ENCODE results near the gene HNRNPD. TPM values are rescaled to one million over a fixed set of nuclear protein-coding genes. Genes with fewer than 3 reads are reported as not detected.
"Not testable (repeated sequence)": the region's sequence is repeated elsewhere in the genome, so short reads cannot be mapped to it uniquely, and the experiment has no call there.

Gene HNRNPD
- total and polyA plus RNA-seq, 4 experiments from 2014 or later, result 158 to 268 (median 241) TPM

GRCh38 chr4:82376109-82376508 is 2.3 kb upstream of the HNRNPD start:
- H3K4me1 ChIP-seq (ENCODE audit: insufficient read depth, low read length), result peaks cover 32% of the 10 kb centered on the region
- no peak for DNase-seq
- no peaks in the 10 kb centered on the region for H3K9me3 ChIP-seq (ENCODE audit: control insufficient read depth in 1 of 2, low read length in 2 of 2)
- Mint-ChIP-seq H3K27me3 (peaks cover 0 to 2% of the 10 kb centered on the region in 2 donors), H3K9me3 (peaks cover 0 to 5% (median 0%) of the 10 kb centered on the region in 8 donors), H3K4me3 (peak overlapping the region; percentile 7 to 100 (median 97)), H3K4me1 (peaks cover 19 to 46% (median 31%) of the 10 kb centered on the region in 4 donors), H3K36me3 (peaks cover 15 to 32% of the 10 kb centered on the region in 2 donors), H3K27ac (peak overlapping the region in 5 of 7 donors; percentile 24 to 99 (median 34))
- H3K4me3 ChIP-seq (ENCODE audit: low read length in 2 of 2), result no peak overlapping the region
- H3K27ac ChIP-seq (ENCODE audit: low read depth, low read length), result no peak overlapping the region
- CTCF ChIA-PET (ENCODE audit: partially characterized antibody), result interaction anchor here (1.0 to 1.2 kb wide), 3 partner anchors 15 to 91 kb away, joined by 3 read pairs; no protein-coding TSS in a partner anchor
- no peaks in the 10 kb centered on the region for H3K27me3 ChIP-seq (ENCODE audit: insufficient read depth, low read length)
- intact Hi-C loops (cut with micrococcal nuclease), result no loop called here
- H3K36me3 ChIP-seq (ENCODE audit: insufficient read depth, low read length), result no peaks in the 10 kb centered on the region
- POLR2A ChIA-PET (ENCODE audit: partially characterized antibody), result interaction anchor here (4.1 kb wide), 1 partner anchor 52 kb away, joined by 122 read pairs; the partner anchor contains the start of gene HNRNPDL

DNA sequence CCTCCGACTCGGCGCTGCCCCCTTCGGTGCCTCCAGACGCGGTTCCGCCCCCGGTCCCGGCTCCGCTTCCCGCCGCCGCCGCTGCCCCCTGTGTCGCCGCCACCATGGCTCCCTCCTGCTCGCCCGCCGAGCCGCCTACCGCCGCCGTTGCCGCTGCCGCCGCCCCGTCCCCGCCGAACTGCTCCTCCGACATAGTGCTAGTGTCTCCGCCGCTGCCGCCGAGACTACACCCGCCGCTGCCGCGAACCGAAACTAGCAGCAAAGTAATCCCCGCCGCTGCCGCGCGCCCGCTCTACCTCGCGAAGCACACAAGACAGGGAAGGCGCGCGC is 340 bp downstream of the HNRNPD start:
- ChIA-PET POLR2A (ENCODE audit: partially characterized antibody) (interaction anchor here (0.7 to 4.1 kb wide), 21 partner anchors 8 to 1112 kb away, joined by 3 to 122 read pairs (median 8); partner anchors contain the start of genes ABRAXAS1, COPS4, HELQ and HNRNPDL), CTCF (ENCODE audit: partially characterized antibody) (interaction anchor here (1.2 to 3.9 kb wide), 2 partner anchors 55 kb away, joined by 14 to 27 read pairs; partner anchors contain the start of gene HNRNPDL)
- H3K36me3 Mint-ChIP-seq, result peaks cover 30 to 49% of the 10 kb centered on the region in 2 donors
- Histone ChIP-seq H3K4me1 (ENCODE audit: insufficient read depth, low read length) (peaks cover 58% of the 10 kb centered on the region), H3K9me3 (ENCODE audit: control insufficient read depth in 1 of 2, low read length in 2 of 2) (no peaks in the 10 kb centered on the region), H3K27ac (ENCODE audit: low read depth, low read length) (peak overlapping the region; percentile 98), H3K27me3 (ENCODE audit: insufficient read depth, low read length) (no peaks in the 10 kb centered on the region), H3K36me3 (ENCODE audit: insufficient read depth, low read length) (no peaks in the 10 kb centered on the region), H3K4me3 (ENCODE audit: low read length in 2 of 2) (peak overlapping the region; percentile 95 to 96)
- intact Hi-C loops (cut with micrococcal nuclease), result loop anchor here (5.0 kb wide), 2 partner anchors 881 to 909 kb away; partner anchors contain the start of gene COQ2
- no peak for DNase-seq
- peak overlapping the region; percentile 96 to 100 (median 98) for H3K4me3 Mint-ChIP-seq
- H3K4me1 Mint-ChIP-seq, result peaks cover 36 to 72% (median 53%) of the 10 kb centered on the region in 4 donors
- H3K27ac Mint-ChIP-seq, result peak overlapping the region; percentile 98 to 100 (median 99)
- peaks cover 0 to 2% of the 10 kb centered on the region in 2 donors for H3K27me3 Mint-ChIP-seq
- peaks cover 0 to 5% (median 0%) of the 10 kb centered on the region in 8 donors for H3K9me3 Mint-ChIP-seq

GRCh38 chr4:82372517-82373485 is 990 bp downstream of the HNRNPD start:
- ChIA-PET POLR2A (ENCODE audit: partially characterized antibody) (interaction anchor here (1.0 to 2.8 kb wide), 13 partner anchors 9 to 912 kb away, joined by 3 to 49 read pairs (median 7); partner anchors contain the start of genes COPS4, COQ2, HNRNPDL and RASGEF1B), CTCF (ENCODE audit: partially characterized antibody) (interaction anchor here (0.8 to 4.1 kb wide), 4 partner anchors 12 to 88 kb away, joined by 3 to 27 read pairs (median 14); no protein-coding TSS in a partner anchor)
- peak; percentile 51 to 79 (median 62) for DNase-seq
- Mint-ChIP-seq H3K27me3 (peaks cover 0 to 2% of the 10 kb centered on the region in 2 donors), H3K4me1 (peaks cover 39 to 77% (median 56%) of the 10 kb centered on the region in 4 donors), H3K9me3 (peaks cover 0 to 5% (median 0%) of the 10 kb centered on the region in 8 donors), H3K36me3 (peaks cover 30 to 56% of the 10 kb centered on the region in 2 donors), H3K27ac (peak overlapping the region; percentile 98 to 100 (median 99)), H3K4me3 (peak overlapping the region; percentile 96 to 100 (median 98))
- Histone ChIP-seq H3K27me3 (ENCODE audit: insufficient read depth, low read length) (no peaks in the 10 kb centered on the region), H3K9me3 (ENCODE audit: control insufficient read depth in 1 of 2, low read length in 2 of 2) (no peaks in the 10 kb centered on the region), H3K4me1 (ENCODE audit: insufficient read depth, low read length) (peaks cover 65% of the 10 kb centered on the region), H3K36me3 (ENCODE audit: insufficient read depth, low read length) (no peaks in the 10 kb centered on the region), H3K4me3 (ENCODE audit: low read length in 2 of 2) (peak overlapping the region; percentile 95 to 96), H3K27ac (ENCODE audit: low read depth, low read length) (peak overlapping the region; percentile 98)
- intact Hi-C loops (cut with micrococcal nuclease), result loop anchor here (5.0 kb wide), 2 partner anchors 880 to 910 kb away; partner anchors contain the start of gene COQ2

- H3K9me3 ChIP-seq (ENCODE audit: control insufficient read depth in 1 of 2, low read length in 2 of 2), result no peaks in the 10 kb centered on the region
- peak overlapping the region; percentile 76 to 100 (median 99) for H3K27ac Mint-ChIP-seq
- H3K27me3 Mint-ChIP-seq, result peaks cover 0 to 2% of the 10 kb centered on the region in 2 donors
- H3K9me3 Mint-ChIP-seq, result peaks cover 0 to 5% (median 0%) of the 10 kb centered on the region in 8 donors
- ChIA-PET POLR2A (ENCODE audit: partially characterized antibody) (interaction anchor here (0.7 to 2.8 kb wide), 9 partner anchors 9 to 913 kb away, joined by 3 to 49 read pairs (median 7); partner anchors contain the start of genes COQ2 and HNRNPDL), CTCF (ENCODE audit: partially characterized antibody) (interaction anchor here (0.9 to 4.1 kb wide), 4 partner anchors 11 to 103 kb away, joined by 3 to 27 read pairs (median 14); no protein-coding TSS in a partner anchor)
- no peak for DNase-seq
- peaks cover 28 to 68% of the 10 kb centered on the region in 2 donors for H3K36me3 Mint-ChIP-seq
- intact Hi-C loops (cut with micrococcal nuclease), result loop anchor here (1.0 to 5.0 kb wide), 3 partner anchors 11 to 911 kb away; partner anchors contain the start of gene COQ2
- peaks cover 43 to 85% (median 63%) of the 10 kb centered on the region in 4 donors for H3K4me1 Mint-ChIP-seq
- H3K36me3 ChIP-seq (ENCODE audit: insufficient read depth, low read length), result no peaks in the 10 kb centered on the region
- peaks cover 76% of the 10 kb centered on the region for H3K4me1 ChIP-seq (ENCODE audit: insufficient read depth, low read length)
- no peaks in the 10 kb centered on the region for H3K27me3 ChIP-seq (ENCODE audit: insufficient read depth, low read length)
- peak overlapping the region; percentile 96 to 100 (median 98) for H3K4me3 Mint-ChIP-seq
- H3K4me3 ChIP-seq (ENCODE audit: low read length in 2 of 2), result peak overlapping the region; percentile 95 to 96
- peak overlapping the region; percentile 98 for H3K27ac ChIP-seq (ENCODE audit: low read depth, low read length)
Observed at GRCh38 chr4:82371497-82371896, 2.3 kb downstream of the HNRNPD start.

- Histone ChIP-seq H3K27ac (ENCODE audit: low read depth, low read length) (peak overlapping the region; percentile 27), H3K4me3 (ENCODE audit: low read length in 2 of 2) (no peak overlapping the region), H3K4me1 (ENCODE audit: insufficient read depth, low read length) (peaks cover 96% of the 10 kb centered on the region), H3K36me3 (ENCODE audit: insufficient read depth, low read length) (no peaks in the 10 kb centered on the region), H3K27me3 (ENCODE audit: insufficient read depth, low read length) (no peaks in the 10 kb centered on the region), H3K9me3 (ENCODE audit: control insufficient read depth in 1 of 2, low read length in 2 of 2) (no peaks in the 10 kb centered on the region)
- Mint-ChIP-seq H3K27me3 (no peaks in the 10 kb centered on the region), H3K36me3 (peaks cover 31 to 69% of the 10 kb centered on the region in 2 donors), H3K4me1 (peaks cover 58 to 94% (median 78%) of the 10 kb centered on the region in 4 donors), H3K4me3 (peak overlapping the region in 7 of 8 donors; percentile 13 to 89 (median 40)), H3K27ac (peak overlapping the region in 6 of 7 donors; percentile 29 to 99 (median 47)), H3K9me3 (no peaks in the 10 kb centered on the region)
- ChIA-PET POLR2A (ENCODE audit: partially characterized antibody) (interaction anchor here (1.9 kb wide), 1 partner anchor 62 kb away, joined by 9 read pairs; the partner anchor contains the start of gene HNRNPDL), CTCF (ENCODE audit: partially characterized antibody) (interaction anchor here (3.0 kb wide), 1 partner anchor 61 kb away, joined by 15 read pairs; the partner anchor contains the start of gene HNRNPDL)
- DNase-seq, result no peak
- intact Hi-C loops (cut with micrococcal nuclease), result no loop called here
Observed at GRCh38 chr4:82367438-82368097, 6.2 kb downstream of the HNRNPD start.

GRCh38 chr4:82366431-82366830 is 7.4 kb downstream of the HNRNPD start:
- H3K27me3 ChIP-seq (ENCODE audit: insufficient read depth, low read length); H3K27ac ChIP-seq (ENCODE audit: low read depth, low read length); H3K36me3 ChIP-seq (ENCODE audit: insufficient read depth, low read length); DNase-seq; H3K27me3 Mint-ChIP-seq; intact Hi-C loops (cut with micrococcal nuclease); H3K4me3 ChIP-seq (ENCODE audit: low read length in 2 of 2); H3K9me3 ChIP-seq (ENCODE audit: control insufficient read depth in 1 of 2, low read length in 2 of 2); H3K9me3 Mint-ChIP-seq: not testable (repeated sequence)
- ChIA-PET POLR2A (ENCODE audit: partially characterized antibody) (interaction anchor here (1.2 to 1.9 kb wide), 2 partner anchors 8 to 63 kb away, joined by 4 to 9 read pairs; partner anchors contain the start of genes HNRNPD and HNRNPDL), CTCF (ENCODE audit: partially characterized antibody) (interaction anchor here (1.1 to 3.0 kb wide), 2 partner anchors 10 to 63 kb away, joined by 4 to 15 read pairs; partner anchors contain the start of gene HNRNPDL)
- H3K4me1 ChIP-seq (ENCODE audit: insufficient read depth, low read length), result peaks cover 99% of the 10 kb centered on the region
- Mint-ChIP-seq H3K36me3 (peaks cover 21 to 64% of the 10 kb centered on the region in 2 donors), H3K27ac (peak overlapping the region in 5 of 7 donors; percentile 67 to 99 (median 78)), H3K4me1 (peaks cover 64 to 97% (median 78%) of the 10 kb centered on the region in 4 donors), H3K4me3 (peak overlapping the region in 6 of 8 donors; percentile 31 to 76 (median 46))
